Upper lobe of left lung (tissue), 6 donors: ENCODE measurements around the gene DUSP2. TPM values are rescaled to one million over a fixed set of nuclear protein-coding genes. Genes with fewer than 3 reads are reported as not detected.

Experiments used
- ATAC-seq, 2 donors: fragments of 200-7000 bp; cut with Tn5 transposase; one replicate each; pipeline ENCODE4 v1.9.1; 2022; ENCODE audit warnings: mild to moderate bottlenecking in 2 of 2, moderate library complexity in 2 of 2; ENCODE audit not compliant: low FRiP score in 2 of 2
- DNase-seq, 2 donors: peaks; one replicate each; pipeline ENCODE4 v3.0.0-alpha.2; 2019 to 2020
- H3K27ac ChIP-seq, 4 donors: fragments of 200-600 bp; sonication (generic); one replicate each; pipeline ENCODE4 v1.5.1; 2016 to 2019
- H3K27me3 ChIP-seq, 4 donors: fragments of 200-600 bp; sonication (generic); one replicate each; pipeline ENCODE4 v1.5.1; 2017 to 2019
- H3K36me3 ChIP-seq, 4 donors: fragments of 200-600 bp; sonication (generic); one replicate each; pipeline ENCODE4 v1.5.1; 2016 to 2019
- H3K4me1 ChIP-seq, 4 donors: fragments of 200-600 bp; sonication (generic); one replicate each; pipeline ENCODE4 v1.5.1; 2018 to 2019
- H3K4me3 ChIP-seq, 4 donors: fragments of 200-600 bp; sonication (generic); one replicate each; pipeline ENCODE4 v1.5.1; 2017 to 2019; ENCODE audit warnings: mild to moderate bottlenecking in 2 of 4, moderate library complexity in 1 of 4
- H3K9me3 ChIP-seq, 4 donors: fragments of 200-600 bp; sonication (generic); one replicate each; pipeline ENCODE4 v1.5.1; 2018 to 2019
- EP300 ChIP-seq, 4 donors: sonication (generic); formaldehyde crosslinking; IDR thresholded peaks; one replicate each; pipeline ENCODE4 v1.5.1; 2017; ENCODE audit warnings: antibody characterized with exemption in 4 of 4, control low read depth in 2 of 4
- POLR2A ChIP-seq, 4 donors: fragments of 450-650 bp; IDR thresholded peaks; one replicate each; pipeline ENCODE4 v1.5.1; 2016 to 2017; ENCODE audit warnings: antibody characterized with exemption in 4 of 4, mild to moderate bottlenecking in 2 of 4
- POLR2AphosphoS5 ChIP-seq, 2 donors: sonication (generic); formaldehyde crosslinking; IDR thresholded peaks; one replicate each; pipeline ENCODE4 v1.5.1; 2017; ENCODE audit warnings: antibody characterized with exemption in 2 of 2
- WGBS, 2 donors: methylation state at CpG; one replicate each; pipeline ENCODE4 v1.1.5; 2017 to 2018; 5-methylcytosine and 5-hydroxymethylcytosine counted together
- total RNA-seq, 6 donors: library from RNA; depleted of rRNA in 4 of 6; stranded (reverse); fragments of >200 nt in 4 of 6; gene quantifications; one replicate each; pipeline versions ENCODE4 v1.1.0 to v1.2.1, GENCODE V29; 2016 to 2021
- TF ChIP-seq, protein P1 (sequence below), 6 experiments: fragments of 450-650 bp in 4 of 6; fragments of 200-600 bp in 2 of 6; sonication (generic) in 2 of 6; IDR thresholded peaks; one replicate each; pipeline ENCODE4 v1.5.1; 2016 to 2019; ENCODE audit warnings: antibody characterized with exemption in 6 of 6
- donor health status: DM: no; HTN: no; CAD: no; lungs with moderate emphysema.
- donor health status: DM: no; HTN: yes; CAD: no; lungs with severe emphysema.

DUSP2 gene, protein sequence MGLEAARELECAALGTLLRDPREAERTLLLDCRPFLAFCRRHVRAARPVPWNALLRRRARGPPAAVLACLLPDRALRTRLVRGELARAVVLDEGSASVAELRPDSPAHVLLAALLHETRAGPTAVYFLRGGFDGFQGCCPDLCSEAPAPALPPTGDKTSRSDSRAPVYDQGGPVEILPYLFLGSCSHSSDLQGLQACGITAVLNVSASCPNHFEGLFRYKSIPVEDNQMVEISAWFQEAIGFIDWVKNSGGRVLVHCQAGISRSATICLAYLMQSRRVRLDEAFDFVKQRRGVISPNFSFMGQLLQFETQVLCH
- total RNA-seq = 10 to 100 TPM in 4 of 6 donors, 1 to 10 TPM in 2; 6.9 to 21.0 (median 12.5) TPM

DNA sequence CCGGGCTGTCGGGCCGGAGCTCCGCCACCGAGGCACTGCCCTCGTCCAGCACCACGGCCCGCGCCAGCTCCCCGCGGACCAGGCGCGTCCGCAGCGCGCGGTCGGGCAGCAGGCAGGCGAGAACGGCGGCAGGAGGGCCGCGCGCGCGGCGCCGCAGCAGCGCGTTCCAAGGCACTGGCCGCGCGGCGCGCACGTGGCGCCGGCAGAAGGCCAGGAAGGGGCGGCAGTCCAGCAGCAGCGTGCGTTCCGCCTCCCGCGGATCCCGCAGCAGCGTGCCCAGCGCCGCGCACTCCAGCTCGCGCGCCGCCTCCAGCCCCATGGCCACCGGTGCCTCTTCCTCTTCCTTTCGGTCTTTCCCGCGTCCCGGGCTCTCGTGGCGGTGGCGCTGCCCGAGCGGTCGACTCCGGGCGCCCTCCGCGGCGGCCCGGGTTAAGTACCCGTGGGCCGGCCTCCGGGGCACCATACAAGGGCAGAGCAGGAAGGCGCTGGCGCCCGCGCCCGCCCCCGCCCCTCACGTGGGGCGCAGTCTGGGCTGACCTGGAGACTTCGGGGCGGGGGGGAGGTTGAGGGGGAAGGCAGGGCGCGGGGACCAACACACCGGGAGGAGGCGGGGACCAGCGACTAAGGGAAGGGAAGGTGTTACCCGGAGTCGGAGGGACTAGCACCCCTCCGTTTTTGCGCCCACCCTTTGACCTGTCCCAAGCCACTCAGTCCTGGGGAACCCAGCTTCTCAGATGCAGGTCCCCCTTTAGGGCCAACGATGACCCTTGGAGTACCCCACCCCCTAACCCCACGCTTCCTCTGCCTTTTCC is at the start of gene DUSP2:
Gene DUSP2, minus strand, starts transcription at position 405 of the 812 bp plus-strand sequence. Its CDS starts 86 bp downstream, at position 319.
- peaks cover 0 to 5% (median 0%) of the 10 kb centered on the region in 4 donors for H3K27me3 ChIP-seq
- TF ChIP-seq EP300 (IDR thresholded peaks at IDR 0.05) = no peak
- TF ChIP-seq, protein P1, sequence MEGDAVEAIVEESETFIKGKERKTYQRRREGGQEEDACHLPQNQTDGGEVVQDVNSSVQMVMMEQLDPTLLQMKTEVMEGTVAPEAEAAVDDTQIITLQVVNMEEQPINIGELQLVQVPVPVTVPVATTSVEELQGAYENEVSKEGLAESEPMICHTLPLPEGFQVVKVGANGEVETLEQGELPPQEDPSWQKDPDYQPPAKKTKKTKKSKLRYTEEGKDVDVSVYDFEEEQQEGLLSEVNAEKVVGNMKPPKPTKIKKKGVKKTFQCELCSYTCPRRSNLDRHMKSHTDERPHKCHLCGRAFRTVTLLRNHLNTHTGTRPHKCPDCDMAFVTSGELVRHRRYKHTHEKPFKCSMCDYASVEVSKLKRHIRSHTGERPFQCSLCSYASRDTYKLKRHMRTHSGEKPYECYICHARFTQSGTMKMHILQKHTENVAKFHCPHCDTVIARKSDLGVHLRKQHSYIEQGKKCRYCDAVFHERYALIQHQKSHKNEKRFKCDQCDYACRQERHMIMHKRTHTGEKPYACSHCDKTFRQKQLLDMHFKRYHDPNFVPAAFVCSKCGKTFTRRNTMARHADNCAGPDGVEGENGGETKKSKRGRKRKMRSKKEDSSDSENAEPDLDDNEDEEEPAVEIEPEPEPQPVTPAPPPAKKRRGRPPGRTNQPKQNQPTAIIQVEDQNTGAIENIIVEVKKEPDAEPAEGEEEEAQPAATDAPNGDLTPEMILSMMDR (IDR thresholded peaks at IDR 0.05) = peak in 3 of 6 experiments; percentile 6 to 29 (median 12)
- TF ChIP-seq POLR2AphosphoS5 (IDR thresholded peaks at IDR 0.05) = peak; percentile 43 to 83
- TF ChIP-seq POLR2A (IDR thresholded peaks at IDR 0.05) = peak in 2 of 4 donors; percentile 74 to 87
- DNase-seq (peak; percentile 90 to 96), ATAC-seq (peak; percentile 86 to 87)
- H3K9me3 ChIP-seq = no peaks in the 10 kb centered on the region
- H3K4me1 ChIP-seq = peaks cover 12 to 50% (median 27%) of the 10 kb centered on the region in 4 donors
- H3K4me3 ChIP-seq = peak within 1 kb of the TSS; percentile 8 to 84 (median 70)
- no peaks in the 10 kb centered on the region for H3K36me3 ChIP-seq
- peak within 1 kb of the TSS in 3 of 4 donors; percentile 71 to 82 (median 76) for H3K27ac ChIP-seq
- 9 to 13% methylated on average over 17 to 24 of the region's 94 CpGs for WGBS, 2 donors

DNA sequence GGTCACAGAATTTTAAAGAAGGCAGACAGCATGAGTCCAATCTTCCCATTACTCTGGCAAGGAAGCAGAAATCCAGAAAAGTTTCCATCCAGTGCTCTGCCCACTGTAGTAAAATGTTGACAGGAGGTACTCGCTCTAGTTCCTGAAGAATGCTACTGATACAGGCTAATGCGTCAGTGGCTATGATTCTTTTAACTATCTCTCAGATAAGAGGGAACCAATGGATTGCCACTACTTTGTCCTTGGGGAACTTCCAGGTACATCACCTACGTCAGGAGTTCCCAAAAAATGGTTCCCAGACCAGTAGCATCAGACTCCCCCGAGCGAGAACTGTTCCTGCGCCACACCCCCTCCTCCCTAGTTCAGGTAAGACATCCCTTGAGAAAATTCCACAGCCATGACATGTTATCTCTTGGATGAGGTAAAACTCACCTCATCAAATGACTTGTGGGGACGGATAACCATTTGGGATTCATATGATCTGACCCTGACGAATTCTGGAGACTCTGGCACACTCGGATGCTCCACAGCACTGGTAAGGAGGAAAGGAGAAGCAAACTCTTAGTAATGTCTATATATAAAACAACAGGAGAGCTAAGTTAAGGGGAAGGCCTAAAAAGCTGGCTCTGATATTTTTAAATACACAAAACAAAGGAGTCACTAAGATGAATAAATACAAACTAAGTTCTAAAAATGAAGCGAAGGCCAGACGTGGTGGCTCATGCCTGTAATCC is 46.9 kb upstream of the DUSP2 start:
- Histone ChIP-seq H3K4me3 (no peak overlapping the region), H3K36me3 (peaks cover 37 to 83% (median 72%) of the 10 kb centered on the region in 4 donors), H3K4me1 (peaks cover 0 to 8% (median 0%) of the 10 kb centered on the region in 4 donors), H3K9me3 (no peaks in the 10 kb centered on the region), H3K27ac (no peak overlapping the region), H3K27me3 (no peaks in the 10 kb centered on the region)
- ATAC-seq (no peak), DNase-seq (no peak)
- WGBS, 2 donors = 95% methylated on average over 11 of the region's 11 CpGs
- TF ChIP-seq POLR2A (IDR thresholded peaks at IDR 0.05) = no peak
- TF ChIP-seq EP300 (IDR thresholded peaks at IDR 0.05) = no peak
- no peak for TF ChIP-seq POLR2AphosphoS5 (IDR thresholded peaks at IDR 0.05)
- TF ChIP-seq, protein P1 (IDR thresholded peaks at IDR 0.05) = no peak

DNA sequence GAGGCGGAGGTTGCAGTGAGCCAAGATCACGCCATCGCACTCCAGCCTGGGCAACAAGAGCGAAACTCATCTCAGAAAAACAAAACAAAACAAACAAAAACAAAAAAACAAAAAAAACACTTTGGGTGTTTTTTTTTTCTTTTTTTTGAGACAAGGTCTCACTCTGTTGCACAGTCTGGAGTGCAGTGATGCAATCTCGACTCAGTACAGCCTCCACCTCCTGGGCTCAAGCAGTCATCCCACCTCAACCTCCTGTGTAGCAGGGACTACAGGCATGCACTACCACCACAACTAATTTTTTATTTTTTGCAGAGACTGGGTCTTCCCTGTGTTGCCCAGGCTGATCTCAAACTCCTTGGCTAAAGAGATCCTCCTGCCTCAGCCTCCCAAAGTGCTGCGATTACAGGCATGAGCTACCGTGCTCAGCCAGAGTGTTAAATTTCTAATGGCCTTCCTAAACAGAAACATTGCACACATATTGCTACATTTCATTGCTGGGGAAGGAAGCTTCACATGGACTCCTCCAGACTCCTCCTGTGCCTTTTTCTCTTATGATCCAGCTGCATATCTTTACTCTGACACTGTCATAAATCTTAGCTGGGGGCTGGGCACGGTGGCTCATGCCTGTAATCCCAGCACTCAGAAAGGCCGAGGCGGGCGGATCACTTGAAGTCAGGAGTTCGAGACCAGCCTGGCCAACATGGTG is 43.7 kb upstream of the DUSP2 start:
- Histone ChIP-seq H3K36me3 (peaks cover 41 to 100% (median 85%) of the 10 kb centered on the region in 4 donors), H3K9me3 (no peaks in the 10 kb centered on the region), H3K4me3 (no peak overlapping the region), H3K27ac (no peak overlapping the region), H3K27me3 (no peaks in the 10 kb centered on the region), H3K4me1 (no peaks in the 10 kb centered on the region)
- WGBS, 2 donors = 88 to 94% methylated on average over 11 to 12 of the region's 12 CpGs
- DNase-seq (no peak), ATAC-seq (no peak)
- TF ChIP-seq, protein P1 (IDR thresholded peaks at IDR 0.05) = no peak
- TF ChIP-seq POLR2A (IDR thresholded peaks at IDR 0.05) (no peak), POLR2AphosphoS5 (IDR thresholded peaks at IDR 0.05) (no peak), EP300 (IDR thresholded peaks at IDR 0.05) (no peak)

DNA sequence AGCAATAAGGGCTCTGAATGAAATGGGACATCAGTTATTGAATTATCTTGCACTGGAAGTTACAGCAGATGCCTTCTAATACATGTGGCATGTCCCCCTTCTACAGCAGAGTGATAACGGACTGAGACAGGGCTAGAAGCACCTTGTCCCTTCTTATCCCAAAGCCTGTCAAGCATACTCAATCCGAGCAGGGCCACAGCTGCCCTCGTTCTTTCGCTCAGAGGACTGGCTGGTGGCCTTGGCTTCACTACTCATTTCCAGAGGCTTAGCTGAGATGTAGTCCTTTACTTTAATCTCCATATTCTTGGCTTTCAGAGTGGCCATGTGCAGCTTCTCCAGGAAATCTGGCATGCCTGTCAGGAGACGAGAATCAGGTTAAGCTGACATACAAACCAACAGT is 41.3 kb upstream of the DUSP2 start:
- no peaks in the 10 kb centered on the region for H3K4me1 ChIP-seq
- 92 to 98% methylated on average over 5 of the region's 5 CpGs for WGBS, 2 donors
- no peak overlapping the region for H3K27ac ChIP-seq
- H3K36me3 ChIP-seq = peaks cover 28 to 82% (median 68%) of the 10 kb centered on the region in 4 donors
- DNase-seq (no peak), ATAC-seq (no peak)
- no peaks in the 10 kb centered on the region for H3K27me3 ChIP-seq
- no peaks in the 10 kb centered on the region for H3K9me3 ChIP-seq
- H3K4me3 ChIP-seq = no peak overlapping the region
- no peak for TF ChIP-seq EP300 (IDR thresholded peaks at IDR 0.05)
- TF ChIP-seq, protein P1 (IDR thresholded peaks at IDR 0.05) = no peak
- no peak for TF ChIP-seq POLR2AphosphoS5 (IDR thresholded peaks at IDR 0.05)
